ENCODE data around the gene S100A12. TPM values are rescaled to one million over a fixed set of nuclear protein-coding genes. Genes with fewer than 3 reads are reported as not detected.
"Not testable (repeated sequence)": the region's sequence is repeated elsewhere in the genome, so short reads cannot be mapped to it uniquely, and the experiment has no call there.

The S100A12 gene
- total RNA-seq, 1 donor, result 428 TPM

DNA sequence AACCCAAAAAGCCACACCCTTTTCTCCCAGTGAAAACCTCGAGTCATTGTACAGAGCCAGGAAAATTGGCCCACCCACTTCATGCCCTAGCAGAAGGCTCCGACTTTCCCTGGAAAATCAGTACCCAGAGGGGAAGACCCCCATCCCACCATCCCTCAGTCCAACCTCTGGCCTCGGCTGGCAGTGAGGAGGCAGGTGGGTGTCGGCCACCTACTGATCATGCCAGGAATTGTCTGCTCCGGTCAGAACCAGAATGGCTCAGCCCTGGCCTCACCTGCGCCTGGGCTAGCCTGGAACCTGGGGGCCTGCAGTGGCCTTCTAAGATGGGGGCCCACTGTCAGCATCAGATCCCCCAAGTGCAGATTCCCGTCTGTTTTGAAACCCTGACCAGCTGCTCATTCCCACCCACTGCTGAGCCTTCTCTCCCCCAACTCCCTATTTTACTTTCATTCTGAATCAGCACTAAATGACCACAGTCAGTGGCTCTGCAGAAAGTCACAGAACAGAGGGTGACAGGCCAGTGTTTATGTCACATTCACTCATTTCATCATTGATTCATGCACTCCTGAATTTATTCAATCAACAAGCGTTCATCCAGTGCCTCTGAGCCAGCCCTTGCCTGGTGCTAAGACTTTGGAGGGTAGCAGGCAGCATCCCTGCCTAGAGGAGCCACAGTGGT is 20.8 kb downstream of the S100A12 start:
- peaks cover 32% of the 10 kb centered on the region for H3K4me1 ChIP-seq (ENCODE audit: insufficient read depth, low read length)
- no peak overlapping the region for H3K4me3 ChIP-seq (ENCODE audit: low read length)
- H3K9me3 ChIP-seq (ENCODE audit: low read depth, low read length), result no peaks in the 10 kb centered on the region
- H3K27me3 ChIP-seq (ENCODE audit: insufficient read depth, low read length), result no peaks in the 10 kb centered on the region

DNA sequence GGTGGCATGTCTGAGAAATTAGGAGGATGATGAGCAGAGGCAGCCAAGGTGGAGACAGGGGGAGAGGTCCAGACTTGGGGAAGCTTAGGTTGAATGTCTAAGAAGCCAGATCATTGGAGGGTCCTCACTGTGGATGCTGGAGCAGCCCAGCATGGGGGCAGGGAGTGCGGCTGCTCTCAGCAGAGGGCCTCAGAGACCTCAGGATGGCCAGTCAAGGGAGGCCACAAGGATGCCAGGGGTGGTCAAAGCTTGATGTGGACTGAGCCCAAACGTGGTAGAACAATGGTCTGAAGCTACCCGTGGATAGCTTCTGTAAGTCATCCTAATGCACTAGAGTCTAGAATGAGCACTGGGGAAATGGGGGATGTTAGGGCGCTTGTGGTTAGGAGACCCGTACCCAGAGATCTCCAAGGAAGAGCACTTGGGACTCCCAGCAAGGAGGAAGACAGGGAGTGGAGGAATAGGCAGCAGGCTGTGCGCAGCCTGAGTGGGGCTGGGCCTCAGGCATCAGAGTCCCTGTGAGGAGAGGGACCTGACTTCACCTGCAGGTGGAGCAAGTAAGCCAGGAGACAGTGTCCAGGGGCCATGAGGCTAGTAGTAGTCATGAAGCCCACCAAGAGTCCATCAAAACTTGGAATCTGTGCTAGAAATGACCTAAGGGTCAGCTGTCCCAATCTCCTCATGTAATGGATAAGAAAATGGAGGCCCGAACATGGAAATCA is 22.0 kb downstream of the S100A12 start:
- H3K4me1 ChIP-seq (ENCODE audit: insufficient read depth, low read length), result peaks cover 34% of the 10 kb centered on the region
- no peaks in the 10 kb centered on the region for H3K9me3 ChIP-seq (ENCODE audit: low read depth, low read length)
- no peaks in the 10 kb centered on the region for H3K27me3 ChIP-seq (ENCODE audit: insufficient read depth, low read length)
- no peak overlapping the region for H3K4me3 ChIP-seq (ENCODE audit: low read length)

DNA sequence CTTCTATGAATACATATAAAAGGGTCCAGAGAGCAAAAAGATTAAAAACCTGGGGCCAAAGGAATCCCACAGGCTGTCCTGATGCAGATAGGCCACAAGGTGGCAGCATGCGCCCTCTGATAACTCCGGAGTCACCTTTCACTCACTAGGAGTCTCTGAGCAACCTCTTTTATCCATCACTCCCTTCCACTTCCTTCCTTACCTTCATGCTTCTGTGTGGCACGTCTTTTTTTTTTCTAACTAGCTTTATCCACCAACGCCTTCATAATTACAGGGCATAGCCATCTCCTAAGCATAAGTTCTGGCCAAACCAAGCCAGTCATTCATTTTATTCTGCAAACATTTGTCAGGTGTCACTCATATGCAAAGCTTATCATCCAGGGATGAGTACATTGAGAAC is 22.9 kb downstream of the S100A12 start:
- H3K4me3 ChIP-seq (ENCODE audit: low read length), result no peak overlapping the region
- H3K9me3 ChIP-seq (ENCODE audit: low read depth, low read length), result no peaks in the 10 kb centered on the region
- H3K27me3 ChIP-seq (ENCODE audit: insufficient read depth, low read length), result no peaks in the 10 kb centered on the region
- peaks cover 26% of the 10 kb centered on the region for H3K4me1 ChIP-seq (ENCODE audit: insufficient read depth, low read length)

DNA sequence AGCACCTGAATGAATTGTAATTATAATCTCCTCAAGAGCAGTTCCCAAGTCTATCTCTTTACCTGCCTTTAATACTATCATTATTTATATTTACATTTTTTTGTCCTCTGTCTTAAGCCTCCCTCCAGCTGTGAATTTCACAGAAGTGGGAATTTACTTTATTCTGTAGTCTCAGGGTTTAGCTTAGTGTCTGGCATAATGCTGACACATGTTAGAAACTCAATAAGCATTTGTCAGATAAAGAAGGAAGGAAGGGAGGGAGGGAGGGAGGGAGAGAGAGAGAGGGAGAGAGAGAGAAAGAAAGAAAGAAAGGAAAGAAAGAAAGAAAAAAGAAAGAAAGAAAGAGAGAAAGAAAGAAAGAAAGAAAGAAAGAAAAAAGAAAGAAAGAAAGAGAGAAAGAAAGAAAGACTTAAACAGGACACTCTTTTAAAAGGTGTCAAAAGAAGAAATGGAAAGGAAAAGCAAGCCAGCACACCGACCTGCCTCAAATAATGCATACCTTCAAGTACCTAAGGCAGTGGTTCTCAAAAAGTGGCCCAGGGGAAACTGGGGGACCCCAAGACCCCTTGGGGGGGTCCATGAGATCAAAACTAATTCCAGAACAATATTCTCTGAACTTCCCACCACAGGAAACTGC is 25.0 kb downstream of the S100A12 start:
- H3K4me1 ChIP-seq (ENCODE audit: insufficient read depth, low read length), result peaks cover 18% of the 10 kb centered on the region
- no peaks in the 10 kb centered on the region for H3K9me3 ChIP-seq (ENCODE audit: low read depth, low read length)
- H3K4me3 ChIP-seq (ENCODE audit: low read length), result no peak overlapping the region
- H3K27me3 ChIP-seq (ENCODE audit: insufficient read depth, low read length), result no peaks in the 10 kb centered on the region

DNA sequence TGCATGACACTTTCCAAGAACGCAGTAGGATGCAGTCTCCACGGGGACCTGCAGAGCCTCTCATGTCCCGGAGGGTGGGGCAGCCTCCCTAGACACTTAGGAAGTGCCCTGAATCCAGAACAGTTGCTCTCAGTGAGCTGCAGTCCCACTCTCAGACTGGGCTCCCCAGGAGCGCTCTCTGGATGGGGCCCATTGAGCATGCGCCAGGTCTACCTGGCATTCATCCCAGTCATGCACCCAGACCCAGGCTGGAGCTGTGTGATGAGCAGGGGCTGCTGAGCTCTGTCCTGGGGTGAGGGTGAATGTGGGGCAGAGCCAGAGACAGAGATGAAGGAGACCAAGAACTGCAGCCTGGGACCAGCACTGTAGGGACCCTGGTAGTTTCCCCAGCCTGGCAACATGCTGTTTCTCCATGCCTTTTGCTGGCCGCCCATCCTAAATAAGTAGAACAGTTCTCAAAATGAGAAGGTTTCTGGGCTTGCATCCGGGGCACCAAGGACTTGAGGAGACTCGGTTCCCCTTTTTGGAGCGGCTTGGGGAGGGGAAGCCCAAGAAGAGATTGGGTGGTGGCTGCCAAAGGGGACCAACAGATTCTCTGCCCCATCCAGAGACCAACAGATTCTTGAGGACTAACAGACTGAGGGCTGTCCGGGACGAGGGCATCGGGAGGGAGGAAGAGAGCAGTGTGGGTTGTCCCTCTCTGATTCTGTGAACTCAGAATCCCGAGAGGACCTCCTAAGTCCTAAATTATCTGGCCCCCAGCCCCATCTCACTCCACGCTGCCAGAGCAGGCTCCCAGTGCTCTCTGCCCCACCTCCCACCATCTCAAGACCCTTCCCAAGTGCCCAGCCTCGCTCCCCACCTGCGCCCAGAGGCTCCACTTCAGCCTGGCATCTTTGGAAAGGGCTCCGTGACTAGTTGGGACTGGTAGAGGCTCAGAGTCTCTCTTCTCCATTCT is 25.8 kb downstream of the S100A12 start:
- Histone ChIP-seq H3K4me1 (ENCODE audit: insufficient read depth, low read length) (peaks cover 26% of the 10 kb centered on the region), H3K27me3 (ENCODE audit: insufficient read depth, low read length) (no peaks in the 10 kb centered on the region), H3K4me3 (ENCODE audit: low read length) (no peak overlapping the region), H3K9me3 (ENCODE audit: low read depth, low read length) (no peaks in the 10 kb centered on the region)

DNA sequence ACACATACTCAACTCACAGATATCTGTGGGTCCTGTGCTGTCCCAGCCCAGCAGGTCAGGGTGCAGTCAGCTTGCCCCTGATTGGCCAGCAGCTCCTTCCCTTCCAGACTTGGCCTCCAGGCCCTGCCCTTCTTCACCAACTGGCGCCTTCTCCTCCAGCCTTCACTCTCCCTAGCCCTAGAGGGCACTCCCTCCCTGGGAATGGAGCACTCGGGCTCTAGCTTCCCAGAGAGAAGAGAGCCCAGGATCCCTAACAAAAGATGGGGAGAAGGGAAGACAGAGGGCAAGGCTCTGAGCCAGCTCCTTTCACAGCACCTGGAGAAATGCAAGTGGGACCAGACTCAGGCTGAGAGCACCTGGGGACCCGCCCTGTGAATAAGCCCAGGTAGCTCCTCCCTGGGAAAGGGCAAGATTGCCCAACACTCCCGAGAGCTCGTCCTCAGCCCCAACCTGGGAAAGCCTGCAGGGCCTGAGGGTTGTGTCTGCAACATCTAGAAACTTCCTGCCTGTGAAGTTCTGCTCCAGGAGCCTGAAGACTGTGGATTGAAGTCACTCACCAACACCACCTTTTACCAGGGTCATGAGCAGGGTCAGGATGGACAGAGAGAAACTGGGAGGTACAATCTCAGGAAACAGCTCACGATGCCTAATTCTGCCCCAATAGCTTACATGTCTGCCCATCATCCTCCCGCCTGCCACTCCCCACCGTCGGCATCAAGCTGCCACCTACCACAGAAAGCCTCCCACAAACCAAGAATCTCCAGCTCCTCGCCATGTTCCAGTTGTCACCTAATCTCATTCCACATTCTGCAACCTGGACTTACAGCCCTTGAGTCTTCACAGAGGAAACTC is 26.7 kb downstream of the S100A12 start, which contains the start of gene PGLYRP4:
PGLYRP4 (minus strand) TSS at position 331 of the 852 bp plus-strand sequence. CDS start 909 bp downstream, outside the sequence.
- no peak within 1 kb of the TSS for H3K4me3 ChIP-seq (ENCODE audit: low read length)
- no peaks in the 10 kb centered on the region for H3K27me3 ChIP-seq (ENCODE audit: insufficient read depth, low read length)
- H3K4me1 ChIP-seq (ENCODE audit: insufficient read depth, low read length), result peaks cover 35% of the 10 kb centered on the region
- H3K9me3 ChIP-seq (ENCODE audit: low read depth, low read length), result no peaks in the 10 kb centered on the region

DNA sequence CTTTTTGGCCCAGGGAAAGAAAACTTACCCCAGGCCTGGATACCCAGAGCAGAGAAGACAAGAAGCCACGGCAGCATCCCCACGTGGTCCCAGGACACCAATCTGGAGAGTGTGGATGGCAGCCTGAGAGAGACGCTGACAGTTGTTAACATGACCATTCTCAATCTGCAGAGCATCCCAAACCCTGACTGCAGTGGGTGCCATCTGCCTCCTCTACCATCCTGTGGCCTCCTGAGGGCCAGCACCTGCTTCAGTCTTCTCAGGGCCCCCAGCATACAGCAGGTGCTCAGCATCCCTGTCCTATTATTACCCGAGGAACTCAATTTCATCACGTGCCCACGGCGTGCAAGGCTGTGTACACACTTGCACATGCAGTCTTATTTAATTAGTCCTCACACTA is 27.6 kb downstream of the S100A12 start:
- H3K4me1 ChIP-seq (ENCODE audit: insufficient read depth, low read length), result peaks cover 40% of the 10 kb centered on the region
- H3K27me3 ChIP-seq (ENCODE audit: insufficient read depth, low read length), result no peaks in the 10 kb centered on the region
- no peak overlapping the region for H3K4me3 ChIP-seq (ENCODE audit: low read length)
- H3K9me3 ChIP-seq (ENCODE audit: low read depth, low read length), result no peaks in the 10 kb centered on the region

DNA sequence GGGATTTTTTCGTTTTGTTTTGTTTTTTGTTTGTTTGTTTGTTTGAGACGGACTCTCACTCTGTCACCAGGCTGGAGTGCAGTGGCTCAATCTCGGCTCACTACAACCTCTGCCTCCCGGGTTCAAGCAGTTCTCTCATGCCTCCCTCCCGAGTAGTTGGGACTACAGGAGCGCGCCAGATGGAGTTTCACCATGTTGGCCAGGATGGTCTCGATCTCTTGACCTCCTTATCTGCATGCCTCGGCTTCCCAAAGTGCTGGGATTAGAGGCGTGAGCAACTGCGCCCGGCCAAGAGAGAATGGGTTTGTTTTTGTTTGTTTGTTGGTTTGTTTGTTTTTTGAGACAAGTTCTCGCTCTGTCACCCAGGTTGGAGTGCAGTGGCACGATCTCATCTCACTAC is 28.4 kb downstream of the S100A12 start:
- not testable (repeated sequence) for H3K27me3 ChIP-seq (ENCODE audit: insufficient read depth, low read length); H3K9me3 ChIP-seq (ENCODE audit: low read depth, low read length); H3K4me3 ChIP-seq (ENCODE audit: low read length)
- peaks cover 40% of the 10 kb centered on the region for H3K4me1 ChIP-seq (ENCODE audit: insufficient read depth, low read length)

DNA sequence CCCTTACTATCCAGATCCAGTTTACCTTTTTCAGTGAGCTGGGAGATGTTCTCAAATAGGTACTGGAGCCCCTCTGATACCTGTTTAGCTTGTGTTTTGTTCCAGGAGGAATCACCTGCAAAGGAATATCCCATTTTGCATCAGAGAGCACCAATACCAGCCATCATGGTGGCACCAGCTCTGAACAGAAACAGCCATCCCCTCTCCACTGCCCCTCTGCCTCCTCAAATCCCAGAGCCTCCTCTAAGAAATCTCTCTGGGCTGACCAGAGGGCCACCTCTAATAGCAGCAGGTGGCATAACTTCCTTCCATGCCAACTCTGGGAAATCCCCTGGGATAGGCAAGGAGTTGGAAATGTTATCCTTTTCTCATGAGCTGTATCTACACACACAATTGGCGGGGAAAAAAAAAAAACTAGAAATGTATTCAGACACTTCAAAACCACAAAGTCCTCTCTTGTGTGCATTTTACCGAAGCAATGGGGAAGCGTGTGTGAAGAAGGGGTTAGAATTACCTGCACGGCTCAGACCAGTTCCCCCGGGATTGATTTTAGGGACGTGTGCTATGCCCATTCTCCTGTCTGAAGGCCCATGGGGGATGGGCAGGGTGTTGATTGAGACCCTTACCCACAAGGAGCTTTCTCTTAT is 29.2 kb downstream of the S100A12 start:
- Histone ChIP-seq H3K4me1 (ENCODE audit: insufficient read depth, low read length) (peaks cover 40% of the 10 kb centered on the region), H3K4me3 (ENCODE audit: low read length) (no peak overlapping the region), H3K27me3 (ENCODE audit: insufficient read depth, low read length) (no peaks in the 10 kb centered on the region), H3K9me3 (ENCODE audit: low read depth, low read length) (no peaks in the 10 kb centered on the region)

DNA sequence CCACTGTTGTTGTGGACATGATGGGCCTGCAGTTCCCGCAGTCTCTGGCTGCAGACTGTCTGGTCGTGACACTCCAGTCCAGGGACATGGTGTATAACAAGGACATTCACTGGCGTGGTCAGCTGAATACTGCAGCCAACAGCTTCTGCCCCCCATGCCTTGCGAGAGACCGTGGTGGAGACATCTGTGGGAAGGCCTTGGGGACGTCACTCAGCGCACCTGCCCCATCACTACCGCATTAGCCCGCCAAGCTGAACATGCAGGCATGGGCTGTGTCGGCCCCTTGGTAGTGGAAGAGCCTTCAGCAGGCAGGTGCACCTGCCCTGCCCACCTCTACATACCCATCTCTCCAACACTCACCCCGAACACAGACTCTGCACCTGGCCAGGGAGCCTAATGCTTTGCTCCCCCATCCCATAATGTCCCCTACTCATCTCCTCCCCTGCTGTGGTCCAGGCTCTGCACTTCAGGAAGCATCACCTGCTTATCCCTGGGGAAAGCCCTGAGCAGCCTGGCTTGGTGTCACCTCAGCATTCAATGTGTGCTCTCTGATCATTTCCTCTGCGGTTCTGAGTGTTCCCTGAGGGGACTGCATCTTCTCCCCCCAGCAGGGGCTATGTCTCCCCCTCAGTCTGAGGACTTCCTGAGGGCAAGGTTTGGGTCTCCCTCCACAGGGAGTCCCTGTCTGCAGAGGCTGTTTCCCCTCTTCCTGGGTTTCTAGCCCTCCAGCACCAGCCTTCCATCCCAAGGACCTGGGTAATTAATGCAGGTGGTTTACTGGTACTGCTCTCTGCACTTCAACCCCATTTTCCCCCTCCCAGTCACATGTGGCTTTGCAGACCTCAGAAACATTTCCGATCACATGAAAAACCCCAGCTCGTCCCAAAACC is 30.0 kb downstream of the S100A12 start:
- Histone ChIP-seq H3K27me3 (ENCODE audit: insufficient read depth, low read length) (no peaks in the 10 kb centered on the region), H3K9me3 (ENCODE audit: low read depth, low read length) (no peaks in the 10 kb centered on the region), H3K4me1 (ENCODE audit: insufficient read depth, low read length) (peaks cover 40% of the 10 kb centered on the region), H3K4me3 (ENCODE audit: low read length) (no peak overlapping the region)

DNA sequence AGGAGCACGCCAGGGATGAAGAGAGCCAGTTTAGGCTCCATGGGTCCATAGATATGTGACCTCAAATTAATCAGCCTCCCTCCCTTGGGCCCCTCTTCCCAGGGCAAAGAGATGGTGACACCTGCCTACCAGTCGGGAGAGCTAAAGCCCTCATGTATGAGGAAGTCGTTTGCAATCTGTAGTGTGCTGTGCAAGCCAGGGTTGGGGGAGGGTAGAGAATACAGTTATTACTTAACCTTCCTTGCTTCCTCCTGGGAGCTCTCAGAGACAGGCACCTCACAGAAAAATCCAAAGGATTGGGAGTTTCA is 30.7 kb downstream of the S100A12 start:
- H3K4me3 ChIP-seq (ENCODE audit: low read length), result no peak overlapping the region
- H3K27me3 ChIP-seq (ENCODE audit: insufficient read depth, low read length), result no peaks in the 10 kb centered on the region
- peaks cover 45% of the 10 kb centered on the region for H3K4me1 ChIP-seq (ENCODE audit: insufficient read depth, low read length)

DNA sequence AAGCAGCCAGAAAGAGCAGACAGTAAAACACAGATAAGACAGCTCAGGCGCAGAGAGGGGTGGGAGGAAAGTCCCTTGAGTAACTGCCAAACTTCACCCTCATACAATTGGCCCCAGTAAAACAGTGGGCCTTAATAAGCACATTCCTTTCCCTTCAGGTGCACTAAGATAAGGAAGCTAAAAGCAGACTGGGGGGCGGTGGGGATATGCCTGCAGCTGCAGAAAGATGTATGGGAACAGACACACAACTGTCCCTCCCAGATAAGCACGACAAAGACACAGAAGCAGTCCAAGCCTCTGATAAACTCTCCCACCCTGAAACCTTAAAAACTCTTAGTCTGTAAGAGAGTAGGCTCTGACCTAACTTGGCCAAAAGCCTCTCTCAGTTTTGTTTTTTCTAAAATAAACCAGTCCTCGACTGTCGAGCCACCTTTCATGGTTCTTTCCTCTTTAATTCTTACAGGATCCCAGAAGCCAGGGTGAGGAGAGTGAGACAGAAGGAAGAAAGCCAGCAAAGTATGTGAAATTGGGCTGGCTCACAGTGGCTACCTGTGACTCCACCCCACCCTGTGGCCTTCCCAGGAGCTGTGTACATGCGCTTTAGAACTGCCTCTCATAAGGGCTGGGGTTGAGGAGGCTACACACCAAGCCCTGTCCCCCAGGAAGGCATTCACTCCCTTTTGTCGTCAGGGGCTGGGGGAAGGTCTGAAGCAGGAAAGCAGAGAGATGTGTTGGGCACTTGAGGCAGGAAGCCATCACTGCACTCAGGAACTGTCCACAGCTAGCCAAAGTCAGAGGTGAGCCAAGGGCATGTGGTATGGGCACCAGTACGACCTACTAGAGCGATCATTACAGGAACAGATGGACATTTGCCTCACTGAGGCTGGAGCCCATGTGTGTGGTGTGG is 31.4 kb downstream of the S100A12 start:
- Histone ChIP-seq H3K4me3 (ENCODE audit: low read length) (no peak overlapping the region), H3K9me3 (ENCODE audit: low read depth, low read length) (no peaks in the 10 kb centered on the region), H3K4me1 (ENCODE audit: insufficient read depth, low read length) (peaks cover 41% of the 10 kb centered on the region), H3K27me3 (ENCODE audit: insufficient read depth, low read length) (no peaks in the 10 kb centered on the region)

More for the DNA sequence above, 30.7 kb downstream of the S100A12 start:
- no peaks in the 10 kb centered on the region for H3K9me3 ChIP-seq (ENCODE audit: low read depth, low read length)

Measured in mononuclear cell (primary cell).